ENCODE measurements around the gene PSMB10.

PSMB10 gene

DNA sequence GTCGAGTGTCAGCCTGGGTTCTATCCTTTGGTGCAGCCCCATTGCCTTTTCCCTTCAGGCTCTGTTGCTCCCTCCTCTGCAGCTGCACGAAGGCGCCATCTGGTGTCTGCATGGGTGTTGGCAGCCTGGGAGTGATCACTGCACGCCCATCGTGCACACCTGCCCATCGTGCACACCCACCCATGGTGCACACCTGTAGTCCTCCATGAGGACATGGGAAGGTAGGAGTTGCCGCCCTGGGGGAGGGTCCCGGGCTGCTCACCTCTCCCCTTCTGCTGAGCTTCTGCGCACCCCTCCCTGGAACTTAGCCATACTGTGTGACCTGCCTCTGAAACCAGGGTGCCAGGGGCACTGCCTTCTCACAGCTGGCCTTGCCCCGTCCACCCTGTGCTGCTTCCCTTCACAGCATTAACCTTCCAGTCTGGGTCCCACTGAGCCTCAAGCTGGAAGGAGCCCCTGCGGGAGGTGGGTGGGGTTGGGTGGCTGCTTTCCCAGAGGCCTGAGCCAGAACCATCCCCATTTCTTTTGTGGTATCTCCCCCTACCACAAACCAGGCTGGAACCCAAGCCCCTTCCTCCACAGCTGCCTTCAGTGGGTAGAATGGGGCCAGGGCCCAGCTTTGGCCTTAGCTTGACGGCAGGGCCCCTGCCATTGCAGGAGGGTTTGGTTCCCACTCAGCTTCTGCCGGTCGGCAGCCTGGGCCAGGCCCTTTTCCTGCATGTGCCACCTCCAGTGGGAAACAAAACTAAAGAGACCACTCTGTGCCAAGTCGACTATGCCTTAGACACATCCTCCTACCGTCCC, 7.9 kb downstream of the PSMB10 start:
- TF ChIP-seq SIN3A (IDR thresholded peaks at IDR 0.05; ENCODE audit: borderline replicate concordance, insufficient read depth, low read length): no peak
- peak; percentile 43 for TF ChIP-seq FOXP2 (optimal IDR thresholded peaks at IDR 0.05; ENCODE audit: borderline replicate concordance, extremely low read depth, extremely low read length, insufficient read depth)

DNA sequence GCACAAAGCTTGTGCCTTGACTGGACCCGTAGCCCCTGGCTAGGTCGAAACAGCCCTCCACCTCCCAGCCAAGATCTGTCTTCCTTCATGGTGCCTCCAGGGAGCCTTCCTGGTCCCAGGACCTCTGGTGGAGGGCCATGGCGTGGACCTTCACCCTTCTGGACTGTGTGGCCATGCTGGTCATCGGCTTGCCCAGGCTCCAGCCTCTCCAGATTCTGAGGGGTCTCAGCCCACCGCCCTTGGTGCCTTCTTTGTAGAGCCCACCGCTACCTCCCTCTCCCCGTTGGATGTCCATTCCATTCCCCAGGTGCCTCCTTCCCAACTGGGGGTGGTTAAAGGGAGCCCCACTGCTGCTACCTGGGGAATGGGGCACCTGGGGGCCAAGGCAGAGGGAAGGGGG, 8.5 kb downstream of the PSMB10 start:
- TF ChIP-seq, protein P1, sequence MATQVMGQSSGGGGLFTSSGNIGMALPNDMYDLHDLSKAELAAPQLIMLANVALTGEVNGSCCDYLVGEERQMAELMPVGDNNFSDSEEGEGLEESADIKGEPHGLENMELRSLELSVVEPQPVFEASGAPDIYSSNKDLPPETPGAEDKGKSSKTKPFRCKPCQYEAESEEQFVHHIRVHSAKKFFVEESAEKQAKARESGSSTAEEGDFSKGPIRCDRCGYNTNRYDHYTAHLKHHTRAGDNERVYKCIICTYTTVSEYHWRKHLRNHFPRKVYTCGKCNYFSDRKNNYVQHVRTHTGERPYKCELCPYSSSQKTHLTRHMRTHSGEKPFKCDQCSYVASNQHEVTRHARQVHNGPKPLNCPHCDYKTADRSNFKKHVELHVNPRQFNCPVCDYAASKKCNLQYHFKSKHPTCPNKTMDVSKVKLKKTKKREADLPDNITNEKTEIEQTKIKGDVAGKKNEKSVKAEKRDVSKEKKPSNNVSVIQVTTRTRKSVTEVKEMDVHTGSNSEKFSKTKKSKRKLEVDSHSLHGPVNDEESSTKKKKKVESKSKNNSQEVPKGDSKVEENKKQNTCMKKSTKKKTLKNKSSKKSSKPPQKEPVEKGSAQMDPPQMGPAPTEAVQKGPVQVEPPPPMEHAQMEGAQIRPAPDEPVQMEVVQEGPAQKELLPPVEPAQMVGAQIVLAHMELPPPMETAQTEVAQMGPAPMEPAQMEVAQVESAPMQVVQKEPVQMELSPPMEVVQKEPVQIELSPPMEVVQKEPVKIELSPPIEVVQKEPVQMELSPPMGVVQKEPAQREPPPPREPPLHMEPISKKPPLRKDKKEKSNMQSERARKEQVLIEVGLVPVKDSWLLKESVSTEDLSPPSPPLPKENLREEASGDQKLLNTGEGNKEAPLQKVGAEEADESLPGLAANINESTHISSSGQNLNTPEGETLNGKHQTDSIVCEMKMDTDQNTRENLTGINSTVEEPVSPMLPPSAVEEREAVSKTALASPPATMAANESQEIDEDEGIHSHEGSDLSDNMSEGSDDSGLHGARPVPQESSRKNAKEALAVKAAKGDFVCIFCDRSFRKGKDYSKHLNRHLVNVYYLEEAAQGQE (IDR thresholded peaks at IDR 0.05; ENCODE audit: insufficient read depth in 1 of 2, low read depth in 2 of 2, low read length in 2 of 2): no peak
- TF ChIP-seq POLR2AphosphoS5 (IDR thresholded peaks at IDR 0.05; ENCODE audit: low read depth, low read length) (no peak), SIN3A (IDR thresholded peaks at IDR 0.05; ENCODE audit: borderline replicate concordance, insufficient read depth, low read length) (no peak), TAF1 (IDR thresholded peaks at IDR 0.05; ENCODE audit: borderline replicate concordance, insufficient read depth, low read length) (no peak), FOXP2 (optimal IDR thresholded peaks at IDR 0.05; ENCODE audit: borderline replicate concordance, extremely low read depth, extremely low read length, insufficient read depth) (no peak)

DNA sequence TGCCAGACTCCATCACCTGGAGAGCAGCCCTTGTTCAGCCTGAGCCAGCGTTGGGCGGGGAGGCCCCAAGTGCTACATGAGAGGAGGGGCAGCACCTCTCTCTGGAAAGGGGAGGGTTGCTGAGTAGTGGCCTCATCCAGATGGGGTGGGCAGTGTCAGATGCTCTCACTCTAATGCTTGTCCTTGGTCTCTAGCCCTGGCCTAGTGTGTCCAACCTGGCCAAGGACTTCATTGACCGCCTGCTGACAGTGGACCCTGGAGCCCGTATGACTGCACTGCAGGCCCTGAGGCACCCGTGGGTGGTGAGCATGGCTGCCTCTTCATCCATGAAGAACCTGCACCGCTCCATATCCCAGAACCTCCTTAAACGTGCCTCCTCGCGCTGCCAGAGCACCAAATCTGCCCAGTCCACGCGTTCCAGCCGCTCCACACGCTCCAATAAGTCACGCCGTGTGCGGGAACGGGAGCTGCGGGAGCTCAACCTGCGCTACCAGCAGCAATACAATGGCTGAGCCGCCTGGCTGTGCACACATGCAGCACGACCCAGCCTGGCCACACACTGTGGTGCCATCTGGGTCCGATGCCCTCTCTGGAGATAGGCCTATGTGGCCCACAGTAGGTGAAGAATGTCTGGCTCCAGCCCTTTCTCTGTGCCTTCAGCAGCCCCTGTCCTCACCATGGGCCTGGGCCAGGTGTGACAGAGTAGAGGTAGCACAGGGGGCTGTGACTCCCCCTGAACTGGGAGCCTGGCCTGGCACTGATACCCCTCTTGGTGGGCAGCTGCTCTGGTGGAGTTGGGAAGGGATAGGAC, 9.3 kb downstream of the PSMB10 start:
- TF ChIP-seq POLR2AphosphoS5 (IDR thresholded peaks at IDR 0.05; ENCODE audit: low read depth, low read length): no peak

DNA sequence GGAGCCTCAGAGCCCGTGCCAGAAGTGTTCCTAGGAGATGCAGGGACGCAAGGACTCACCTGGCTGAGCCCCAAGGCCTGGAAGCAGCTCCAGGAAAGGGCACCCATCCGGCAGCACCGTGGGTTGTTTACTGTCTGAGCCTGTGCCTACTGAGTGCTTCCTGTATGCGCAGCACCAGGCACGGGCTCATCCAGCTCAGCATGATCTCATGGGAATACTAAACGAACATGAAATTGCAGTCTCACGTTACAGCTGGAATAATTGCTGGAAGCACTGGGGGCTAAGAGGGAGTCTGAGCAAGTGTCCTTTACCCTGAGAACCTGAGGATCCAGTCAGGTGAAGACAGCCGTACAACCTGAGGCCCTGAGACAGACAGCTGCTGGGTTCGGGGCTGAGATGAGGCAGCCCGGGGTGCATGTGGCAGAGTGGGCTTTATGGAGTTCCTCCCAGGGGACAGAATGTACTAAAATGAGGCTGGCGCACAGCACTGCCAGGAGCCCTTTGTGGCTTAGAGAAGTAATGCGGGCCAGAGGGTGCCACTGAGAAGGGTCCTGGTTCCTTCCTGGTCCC, 10.4 kb downstream of the PSMB10 start:
- no peak for TF ChIP-seq TAF1 (IDR thresholded peaks at IDR 0.05; ENCODE audit: borderline replicate concordance, insufficient read depth, low read length)
- TF ChIP-seq SIN3A (IDR thresholded peaks at IDR 0.05; ENCODE audit: borderline replicate concordance, insufficient read depth, low read length): no peak
- TF ChIP-seq, protein P1 (IDR thresholded peaks at IDR 0.05; ENCODE audit: insufficient read depth in 1 of 2, low read depth in 2 of 2, low read length in 2 of 2): no peak
- TF ChIP-seq FOXP2 (optimal IDR thresholded peaks at IDR 0.05; ENCODE audit: borderline replicate concordance, extremely low read depth, extremely low read length, insufficient read depth): no peak
- TF ChIP-seq POLR2AphosphoS5 (IDR thresholded peaks at IDR 0.05; ENCODE audit: low read depth, low read length): no peak

DNA sequence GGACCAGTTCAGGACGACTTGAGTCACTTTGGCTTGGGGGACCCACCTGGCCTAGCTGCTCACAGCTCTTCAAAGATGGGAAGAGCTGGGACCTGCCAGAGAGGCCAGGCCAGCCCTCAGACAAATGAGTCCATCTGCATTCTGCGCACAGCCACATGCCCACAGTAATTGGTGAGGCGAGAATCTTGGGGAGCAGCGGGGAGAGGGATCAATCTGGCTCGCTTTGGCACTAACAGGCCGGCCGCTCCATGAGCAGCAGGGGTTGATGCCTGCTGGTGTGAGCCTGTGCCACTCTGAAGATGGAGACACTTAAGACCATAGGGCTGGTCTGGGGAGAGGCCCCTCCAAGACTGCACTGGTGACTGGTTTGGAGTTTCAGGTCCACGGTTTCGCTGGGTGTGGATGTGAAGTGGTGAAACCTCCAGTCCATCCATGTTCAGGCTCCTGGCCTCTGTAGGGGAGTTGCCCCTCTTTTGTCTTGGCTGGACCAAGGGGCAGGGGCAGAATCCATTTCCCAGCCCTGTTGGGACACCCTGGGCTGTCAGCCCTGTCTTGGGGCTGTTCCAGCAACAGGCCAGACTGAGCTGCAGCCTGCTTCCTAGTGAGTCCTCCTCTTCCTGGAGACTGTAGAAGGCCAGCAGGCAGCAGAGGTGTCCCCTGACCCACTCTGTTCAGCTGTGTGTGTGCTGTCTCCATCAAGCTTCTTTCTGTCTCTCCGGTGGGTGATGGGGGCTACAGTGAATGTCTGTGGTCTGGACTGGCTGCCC, 12.3 kb downstream of the PSMB10 start:
- TF ChIP-seq POLR2AphosphoS5 (IDR thresholded peaks at IDR 0.05; ENCODE audit: low read depth, low read length): no peak
- no peak for TF ChIP-seq SIN3A (IDR thresholded peaks at IDR 0.05; ENCODE audit: borderline replicate concordance, insufficient read depth, low read length)
- no peak for TF ChIP-seq TAF1 (IDR thresholded peaks at IDR 0.05; ENCODE audit: borderline replicate concordance, insufficient read depth, low read length)
- no peak for TF ChIP-seq FOXP2 (optimal IDR thresholded peaks at IDR 0.05; ENCODE audit: borderline replicate concordance, extremely low read depth, extremely low read length, insufficient read depth)
- TF ChIP-seq, protein P1 (IDR thresholded peaks at IDR 0.05; ENCODE audit: insufficient read depth in 1 of 2, low read depth in 2 of 2, low read length in 2 of 2): no peak

Data from PFSK-1 (cell line).